Adrenal gland (tissue), 12 donors: Measurements from ENCODE around the gene LMF1. TPM values are rescaled to one million over a fixed set of nuclear protein-coding genes. Genes with fewer than 3 reads are reported as not detected.

Experiments
- DNase-seq, 7 donors: peaks; one replicate each; pipeline ENCODE4 v3.0.0-alpha.2; 2019 to 2020
- H3K27ac ChIP-seq, 5 donors: fragments of 200-600 bp; sonication (generic) in 4 of 5; 1 replicate in 3 of 5; 2 replicates in 2 of 5; pipeline versions ENCODE4 v1.5.1 to v1.8.0; 2016 to 2020; ENCODE audit warnings: mild to moderate bottlenecking in 1 of 5
- H3K27me3 ChIP-seq: fragments of 200-600 bp; 2 replicates; pipeline ENCODE4 v1.8.0; 2021
- H3K36me3 ChIP-seq, 2 donors: fragments of 200-600 bp; replicated peaks in 1 of 2; 1 replicate in 1 of 2; 2 replicates in 1 of 2; pipeline versions ENCODE4 v1.5.1 to v1.8.0; 2018 to 2022
- H3K4me1 ChIP-seq, 2 donors: fragments of 200-600 bp; replicated peaks in 1 of 2; 1 replicate in 1 of 2; 2 replicates in 1 of 2; pipeline versions ENCODE4 v1.5.1 to v1.8.0; 2018 to 2021
- H3K4me3 ChIP-seq, 4 donors: fragments of 200-600 bp; sonication (generic) in 3 of 4; one replicate each; pipeline ENCODE4 v1.5.1; 2016 to 2018
- H3K9me3 ChIP-seq, 3 donors: fragments of 200-600 bp; sonication (generic) in 1 of 3; replicated peaks in 1 of 3; 1 replicate in 2 of 3; 2 replicates in 1 of 3; pipeline versions ENCODE4 v1.5.1 to v1.8.0; 2016 to 2021
- POLR2A ChIP-seq, 2 donors: fragments of 450-650 bp; IDR thresholded peaks; one replicate each; pipeline ENCODE4 v1.6.1; 2017; ENCODE audit warnings: antibody characterized with exemption in 2 of 2, mild to moderate bottlenecking in 2 of 2, moderate library complexity in 1 of 2
- WGBS, 4 donors: extraction: QIAGEN DNeasy Blood & Tissue Kit in 2 of 4; methylation state at CpG; one replicate each; pipeline versions ENCODE4 v1.1.5 to v1.1.7; 2013 to 2017; 5-methylcytosine and 5-hydroxymethylcytosine counted together
- intact Hi-C, 2 donors: fragments of 100-400 bp; cut with DNase I; formaldehyde crosslinking; loops; one replicate each; pipeline versions ENCODE4 v1.14.1 to v1.15.0; 2022 to 2023
- polyA plus RNA-seq, 3 donors: library from polyadenylated mRNA; stranded (reverse); fragments of 200-250 nt in 2 of 3; fragments of 350-450 nt in 1 of 3; fragmentation: Illumina TruSeq in 1 of 3; extraction: RNeasy Lipid Tissue Mini Kit (QIAGEN cat#74804) in 1 of 3; gene quantifications; one replicate each; pipeline ENCODE4 v1.2.3, GENCODE V29; 2013 to 2014
- total RNA-seq, 9 donors: library from RNA; depleted of rRNA in 4 of 9; stranded (reverse); fragments of >200 nt in 4 of 9; fragments of 120-200 nt in 1 of 9; fragmentation: NEBNext Ultra II Directional in 1 of 9; extraction: Animal tissue kit (Norgen Biotek cat#: 25700) in 1 of 9; gene quantifications; one replicate each; pipeline versions ENCODE4 v1.1.0 to v1.2.4, GENCODE V29; 2013 to 2023
- TF ChIP-seq, protein P1 (sequence below), 6 experiments: fragments of 450-650 bp in 4 of 6; fragments of 200-600 bp in 2 of 6; sonication (generic) in 1 of 6; IDR thresholded peaks; 1 replicate in 5 of 6; 2 replicates in 1 of 6; pipeline versions ENCODE4 v1.5.1 to v1.8.0; 2016 to 2021; ENCODE audit warnings: antibody characterized with exemption in 6 of 6, mild to moderate bottlenecking in 2 of 6, moderate library complexity in 1 of 6
- donor health status: healthy with polysubstance abuse.
- donor health status: Bipolar disorder and iron deficiency.
- donor health status: DM: yes; HTN: yes; CAD: no.
- donor health status: DM: no; HTN: no; CAD: no.
- donor health status: DM: no; HTN: no; CAD: no.
- donor health status: DM: yes; HTN: yes; CAD: no.

Gene LMF1
- total and polyA plus RNA-seq, 12 donors: 10.5 to 101 (median 36.3) TPM

DNA sequence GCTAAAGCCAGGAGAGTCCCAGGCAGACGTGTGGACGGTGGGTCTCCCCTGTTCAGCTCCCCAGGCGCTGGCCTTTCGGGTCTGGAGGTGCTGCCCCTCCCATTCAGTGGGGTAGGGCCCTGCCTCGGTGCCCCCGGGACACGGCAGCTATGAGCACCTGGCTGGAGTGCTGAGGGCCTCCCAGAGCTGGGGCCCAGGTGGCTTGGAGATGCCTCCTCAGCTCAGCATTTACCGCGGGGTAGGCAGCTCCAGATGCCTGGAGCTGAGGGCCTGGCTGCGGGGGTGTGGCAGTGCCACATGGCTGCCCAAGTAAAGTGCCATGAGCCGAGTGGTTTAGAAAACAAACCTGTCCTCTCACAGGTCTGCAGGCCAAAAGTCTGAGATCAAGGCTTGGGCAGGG is 30.3 kb upstream of the LMF1 start:
- intact Hi-C loops: no loop called here
- no peak overlapping the region for H3K27ac ChIP-seq
- H3K9me3 ChIP-seq: no peaks in the 10 kb centered on the region
- TF ChIP-seq POLR2A (IDR thresholded peaks at IDR 0.05): no peak
- TF ChIP-seq, protein P1, sequence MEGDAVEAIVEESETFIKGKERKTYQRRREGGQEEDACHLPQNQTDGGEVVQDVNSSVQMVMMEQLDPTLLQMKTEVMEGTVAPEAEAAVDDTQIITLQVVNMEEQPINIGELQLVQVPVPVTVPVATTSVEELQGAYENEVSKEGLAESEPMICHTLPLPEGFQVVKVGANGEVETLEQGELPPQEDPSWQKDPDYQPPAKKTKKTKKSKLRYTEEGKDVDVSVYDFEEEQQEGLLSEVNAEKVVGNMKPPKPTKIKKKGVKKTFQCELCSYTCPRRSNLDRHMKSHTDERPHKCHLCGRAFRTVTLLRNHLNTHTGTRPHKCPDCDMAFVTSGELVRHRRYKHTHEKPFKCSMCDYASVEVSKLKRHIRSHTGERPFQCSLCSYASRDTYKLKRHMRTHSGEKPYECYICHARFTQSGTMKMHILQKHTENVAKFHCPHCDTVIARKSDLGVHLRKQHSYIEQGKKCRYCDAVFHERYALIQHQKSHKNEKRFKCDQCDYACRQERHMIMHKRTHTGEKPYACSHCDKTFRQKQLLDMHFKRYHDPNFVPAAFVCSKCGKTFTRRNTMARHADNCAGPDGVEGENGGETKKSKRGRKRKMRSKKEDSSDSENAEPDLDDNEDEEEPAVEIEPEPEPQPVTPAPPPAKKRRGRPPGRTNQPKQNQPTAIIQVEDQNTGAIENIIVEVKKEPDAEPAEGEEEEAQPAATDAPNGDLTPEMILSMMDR (IDR thresholded peaks at IDR 0.05): no peak
- WGBS, 4 donors: 80 to 98% (median 95%) methylated on average over 1 to 11 of the region's 11 CpGs; no CpG with 5 or more reads in 1 of the 4 donors
- H3K4me1 ChIP-seq: peaks cover 0 to 4% of the 10 kb centered on the region in 2 donors
- no peak overlapping the region for H3K4me3 ChIP-seq
- H3K27me3 ChIP-seq: peaks cover 5% of the 10 kb centered on the region
- H3K36me3 ChIP-seq: no peaks in the 10 kb centered on the region
- no peak for DNase-seq

GRCh38 chr16:1000608-1001007 is 29.8 kb upstream of the LMF1 start:
- H3K27me3 ChIP-seq: peaks cover 5% of the 10 kb centered on the region
- H3K4me1 ChIP-seq: peaks cover 0 to 4% of the 10 kb centered on the region in 2 donors
- H3K4me3 ChIP-seq: no peak overlapping the region
- no peaks in the 10 kb centered on the region for H3K36me3 ChIP-seq
- H3K27ac ChIP-seq: no peak overlapping the region
- intact Hi-C loops: no loop called here
- peaks cover 0 to under 1% (median 0%) of the 10 kb centered on the region in 3 donors for H3K9me3 ChIP-seq
- no peak for TF ChIP-seq POLR2A (IDR thresholded peaks at IDR 0.05)
- TF ChIP-seq, protein P1 (IDR thresholded peaks at IDR 0.05): no peak
- DNase-seq: no peak
- WGBS, 4 donors: 83 to 100% (median 93%) methylated on average over 3 to 17 of the region's 17 CpGs

DNA sequence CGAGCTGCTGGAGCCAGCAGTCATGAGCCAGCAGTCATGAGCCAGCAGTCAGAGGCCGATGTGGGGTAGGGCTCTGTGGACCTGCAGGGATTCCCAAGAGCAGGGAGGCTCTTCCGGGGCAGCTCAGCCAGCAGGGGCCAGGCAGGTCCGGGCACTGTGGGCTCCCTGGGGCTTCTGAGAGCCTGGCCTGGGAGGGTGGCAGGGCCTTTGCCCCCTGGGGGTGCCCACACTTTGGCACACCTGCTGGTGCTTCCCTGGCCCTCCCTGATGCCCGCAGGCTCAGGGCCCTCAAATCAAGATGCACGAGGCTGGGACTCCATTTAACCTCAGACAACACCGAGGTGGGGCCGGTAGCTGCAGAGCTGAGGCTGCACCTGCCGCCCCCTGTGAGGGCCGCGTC is 28.9 kb upstream of the LMF1 start:
- WGBS, 4 donors: 86 to 100% (median 91%) methylated on average over 4 to 11 of the region's 11 CpGs
- peaks cover 0 to 4% of the 10 kb centered on the region in 2 donors for H3K4me1 ChIP-seq
- H3K27me3 ChIP-seq: peaks cover 5% of the 10 kb centered on the region
- no peaks in the 10 kb centered on the region for H3K36me3 ChIP-seq
- H3K4me3 ChIP-seq: no peak overlapping the region
- H3K27ac ChIP-seq: no peak overlapping the region
- intact Hi-C loops: no loop called here
- no peak for TF ChIP-seq POLR2A (IDR thresholded peaks at IDR 0.05)
- TF ChIP-seq, protein P1 (IDR thresholded peaks at IDR 0.05): no peak
- H3K9me3 ChIP-seq: peaks cover 0 to 10% (median 0%) of the 10 kb centered on the region in 3 donors
- DNase-seq: no peak

GRCh38 chr16:998615-999014 is 27.8 kb upstream of the LMF1 start:
- Histone ChIP-seq H3K4me1 (peaks cover 0 to 4% of the 10 kb centered on the region in 2 donors), H3K27me3 (peaks cover 5% of the 10 kb centered on the region), H3K27ac (no peak overlapping the region), H3K9me3 (peaks cover 0 to 10% (median 0%) of the 10 kb centered on the region in 3 donors), H3K4me3 (no peak overlapping the region), H3K36me3 (no peaks in the 10 kb centered on the region)
- intact Hi-C loops: no loop called here
- no peak for DNase-seq
- TF ChIP-seq, protein P1 (IDR thresholded peaks at IDR 0.05): no peak
- TF ChIP-seq POLR2A (IDR thresholded peaks at IDR 0.05): no peak
- 86 to 96% (median 90%) methylated on average over 10 to 11 of the region's 11 CpGs for WGBS, 4 donors
